ENCODE data around the gene GBGT1. TPM values are rescaled to one million over a fixed set of nuclear protein-coding genes. Genes with fewer than 3 reads are reported as not detected.

GBGT1 gene
- total and polyA plus RNA-seq, 2 donors (not counting 1 experiment from before 2014, with no cell fraction given) = 19.6 to 52.7 TPM

GRCh38 chr9:133169102-133169501 lies 5.4 kb upstream of the GBGT1 start:
- H3K4me1 Mint-ChIP-seq = peaks cover 17% of the 10 kb centered on the region
- 98% methylated on average over 13 of the region's 13 CpGs for WGBS (ENCODE audit: insufficient coverage)
- POLR2A ChIA-PET = no interaction called here

GRCh38 chr9:133168432-133168831 lies 4.7 kb upstream of the GBGT1 start:
- ATAC-seq (ENCODE audit: low read depth) = no peak
- POLR2A ChIA-PET = no interaction called here
- CTCF ChIA-PET = interaction anchor here (0.6 to 2.7 kb wide), 4 partner anchors 12 to 147 kb away, joined by 3 to 10 read pairs (median 4); no protein-coding TSS in a partner anchor

More at GRCh38 chr9:133169102-133169501, 5.4 kb upstream of the GBGT1 start:
- no peak overlapping the region for H3K4me2 ChIP-seq (replicated peaks; ENCODE audit: low read depth, low read length, poor library complexity, severe bottlenecking)
- H3K27me3 ChIP-seq (replicated peaks in 1 of 4; ENCODE audit: control extremely low read depth in 1 of 4, control insufficient read depth in 3 of 4, insufficient read depth in 4 of 4, low read length in 3 of 4) = peaks cover 0 to 20% (median 5%) of the 10 kb centered on the region in 4 experiments
- Mint-ChIP-seq H3K4me3 (no peak overlapping the region), H3K27me3 (peaks cover 20% of the 10 kb centered on the region), H3K9me3 (ENCODE audit: insufficient read depth) (no peaks in the 10 kb centered on the region), H3K27ac (no peak overlapping the region)
- ATAC-seq (ENCODE audit: low read depth) (no peak), DNase-seq (no peak)
- H2AFZ ChIP-seq (ENCODE audit: insufficient read depth, low read depth, low read length, poor library complexity, severe bottlenecking) = no peak overlapping the region
- peaks cover 0 to 3% (median 0%) of the 10 kb centered on the region in 3 donors for H3K9me3 ChIP-seq (ENCODE audit: control extremely low read depth in 1 of 3, control insufficient read depth in 2 of 3, insufficient read depth in 1 of 3, low read length in 2 of 3)
- H3K9ac ChIP-seq (ENCODE audit: low read length) = no peak overlapping the region
- no peaks in the 10 kb centered on the region for H4K20me1 ChIP-seq (ENCODE audit: control insufficient read depth, insufficient read depth, low read length, poor library complexity, severe bottlenecking)
- H3K4me3 ChIP-seq (ENCODE audit: control extremely low read depth in 1 of 5, extremely low read depth in 1 of 5, insufficient read depth in 1 of 5, low read depth in 2 of 5, low read length in 4 of 5) = no peak overlapping the region
- H3K4me1 ChIP-seq (ENCODE audit: control insufficient read depth in 2 of 2, insufficient read depth in 2 of 2, low read length in 2 of 2) = peaks cover 19 to 22% of the 10 kb centered on the region in 2 donors
- intact Hi-C loops (cut with micrococcal nuclease) = no loop called here
- H3K27ac ChIP-seq (ENCODE audit: low read length in 2 of 2) = no peak overlapping the region
- CTCF ChIA-PET = interaction anchor here (0.6 to 2.7 kb wide), 2 partner anchors 11 to 17 kb away, joined by 3 to 10 read pairs; no protein-coding TSS in a partner anchor
- TF ChIP-seq EZH2 (IDR thresholded peaks at IDR 0.05; ENCODE audit: borderline replicate concordance, insufficient read depth, low read depth, low read length, poor library complexity, severe bottlenecking) (no peak), CTCF (IDR thresholded peaks at IDR 0.05) (no peak)
- no peaks in the 10 kb centered on the region for H3K36me3 ChIP-seq (replicated peaks in 1 of 2; ENCODE audit: control extremely low read depth in 1 of 2, control insufficient read depth in 1 of 2, extremely low read depth in 1 of 2, insufficient read depth in 2 of 2, low read length in 1 of 2)
- H3K79me2 ChIP-seq (ENCODE audit: control insufficient read depth, insufficient read depth, low read length) = no peaks in the 10 kb centered on the region

More at GRCh38 chr9:133168432-133168831, 4.7 kb upstream of the GBGT1 start:
- H3K4me3 Mint-ChIP-seq = no peak overlapping the region
- peaks cover 21% of the 10 kb centered on the region for H3K4me1 Mint-ChIP-seq
- H3K27ac Mint-ChIP-seq = no peak overlapping the region
- Histone ChIP-seq H3K27ac (ENCODE audit: low read length in 2 of 2) (no peak overlapping the region), H3K9me3 (ENCODE audit: control extremely low read depth in 1 of 3, control insufficient read depth in 2 of 3, insufficient read depth in 1 of 3, low read length in 2 of 3) (peaks cover 0 to 3% (median 0%) of the 10 kb centered on the region in 3 donors), H3K4me3 (ENCODE audit: control extremely low read depth in 1 of 5, extremely low read depth in 1 of 5, insufficient read depth in 1 of 5, low read depth in 2 of 5, low read length in 4 of 5) (no peak overlapping the region), H2AFZ (ENCODE audit: insufficient read depth, low read depth, low read length, poor library complexity, severe bottlenecking) (no peak overlapping the region), H3K9ac (ENCODE audit: low read length) (no peak overlapping the region), H3K79me2 (ENCODE audit: control insufficient read depth, insufficient read depth, low read length) (peaks cover 6% of the 10 kb centered on the region), H3K36me3 (replicated peaks in 1 of 2; ENCODE audit: control extremely low read depth in 1 of 2, control insufficient read depth in 1 of 2, extremely low read depth in 1 of 2, insufficient read depth in 2 of 2, low read length in 1 of 2) (no peaks in the 10 kb centered on the region), H3K4me1 (ENCODE audit: control insufficient read depth in 2 of 2, insufficient read depth in 2 of 2, low read length in 2 of 2) (peaks cover 21 to 26% of the 10 kb centered on the region in 2 donors), H3K27me3 (replicated peaks in 1 of 4; ENCODE audit: control extremely low read depth in 1 of 4, control insufficient read depth in 3 of 4, insufficient read depth in 4 of 4, low read length in 3 of 4) (peaks cover 0 to 20% (median 5%) of the 10 kb centered on the region in 4 experiments), H4K20me1 (ENCODE audit: control insufficient read depth, insufficient read depth, low read length, poor library complexity, severe bottlenecking) (no peaks in the 10 kb centered on the region), H3K4me2 (replicated peaks; ENCODE audit: low read depth, low read length, poor library complexity, severe bottlenecking) (no peak overlapping the region)
- 65% methylated on average over 5 of the region's 6 CpGs for WGBS (ENCODE audit: insufficient coverage)
- peaks cover 20% of the 10 kb centered on the region for H3K27me3 Mint-ChIP-seq
- DNase-seq = no peak
- intact Hi-C loops (cut with micrococcal nuclease) = no loop called here
- TF ChIP-seq CTCF (IDR thresholded peaks at IDR 0.05) = no peak
- H3K9me3 Mint-ChIP-seq (ENCODE audit: insufficient read depth) = no peaks in the 10 kb centered on the region

Data from B cell (primary cell).